Activated CD4-positive, alpha-beta T cell treated with anti-CD3 and anti-CD28 coated beads, Interleukin-10, Interleukin-2, amounts not matched to agents 100 ng/mL and 50 ng/mL, durations not matched to agents 16 hours and 8 hours (primary cell): ENCODE measurements around the gene STK26.
A peak's percentile ranks its signal among the peaks of the same experiment; 100 is the strongest.
"Not testable (repeated sequence)": the region's sequence is repeated elsewhere in the genome, so short reads cannot be mapped to it uniquely, and the experiment has no call there.

Source experiments
- DNase-seq: peaks from one replicate; pipeline ENCODE4 v3.0.0-alpha.2; 2020

Gene STK26

GRCh38 chrX:132022967-132023895 lies at the start of gene STK26:
STK26 (plus strand) TSS chrX:132023302; CDS start chrX:132023618, 316 bp downstream.
- peak; percentile 87 for DNase-seq

DNA sequence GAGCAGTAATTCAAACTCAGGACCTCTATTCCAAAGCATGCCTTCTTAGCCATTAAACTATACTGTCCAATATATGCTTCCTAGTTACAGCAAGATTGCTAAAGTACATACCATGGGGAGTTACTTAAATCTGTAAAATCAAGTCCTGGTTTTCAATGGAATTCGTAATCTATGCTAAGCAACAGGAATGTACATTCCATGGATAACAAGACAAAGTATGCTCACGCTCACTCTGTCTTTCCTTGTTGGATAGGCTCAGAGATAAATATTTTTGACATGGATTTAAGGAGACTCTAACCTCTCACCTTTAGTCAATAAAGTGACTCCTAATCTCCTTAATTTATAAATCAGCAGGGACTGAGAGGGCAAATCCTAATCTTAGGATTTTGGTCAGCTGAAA lies 47.3 kb upstream of the STK26 start:
- no peak for DNase-seq

GRCh38 chrX:131977619-131978018 lies 45.5 kb upstream of the STK26 start:
- peak; percentile 2 for DNase-seq

DNA sequence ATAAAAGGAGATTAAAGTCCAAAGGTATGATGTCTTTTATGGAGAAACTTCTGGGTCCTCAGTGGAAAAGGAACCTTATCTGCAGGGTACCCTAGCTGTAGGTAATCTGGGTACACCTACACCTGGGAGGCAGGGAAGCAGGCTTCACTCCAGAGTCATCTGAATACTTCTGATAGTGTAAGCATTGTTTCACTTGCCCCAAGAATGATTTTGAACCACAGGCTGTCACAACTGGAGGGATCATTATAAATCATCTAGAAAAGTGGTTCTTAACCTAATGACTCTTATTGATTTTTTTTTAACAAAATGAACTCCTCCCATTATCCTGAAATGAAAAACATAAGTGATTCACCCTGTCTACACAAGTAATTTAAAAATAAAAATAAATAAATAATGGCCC lies 44.0 kb upstream of the STK26 start:
- DNase-seq: no peak

GRCh38 chrX:131985526-131986049 lies 37.5 kb upstream of the STK26 start:
- peak; percentile 4 for DNase-seq

DNA sequence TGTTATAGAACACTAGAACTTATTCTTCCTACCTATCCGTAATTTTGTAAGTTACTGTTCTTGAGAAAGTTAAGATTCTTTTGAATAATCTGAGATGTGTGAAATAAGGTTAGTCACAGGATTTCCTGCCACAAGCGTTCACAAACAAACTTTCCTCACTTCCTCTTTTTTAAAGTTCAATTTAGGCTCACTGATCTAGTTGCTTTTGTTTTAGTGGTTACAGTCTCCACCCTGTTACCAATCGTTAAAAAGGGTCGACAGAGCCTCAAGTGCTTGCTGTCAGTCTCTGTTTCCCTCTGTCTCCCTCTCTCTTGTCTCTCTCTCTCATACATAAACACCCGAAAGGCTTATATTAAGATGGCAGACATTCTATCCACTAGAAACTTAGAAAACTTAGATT lies 35.9 kb upstream of the STK26 start:
- peak; percentile 63 for DNase-seq

DNA sequence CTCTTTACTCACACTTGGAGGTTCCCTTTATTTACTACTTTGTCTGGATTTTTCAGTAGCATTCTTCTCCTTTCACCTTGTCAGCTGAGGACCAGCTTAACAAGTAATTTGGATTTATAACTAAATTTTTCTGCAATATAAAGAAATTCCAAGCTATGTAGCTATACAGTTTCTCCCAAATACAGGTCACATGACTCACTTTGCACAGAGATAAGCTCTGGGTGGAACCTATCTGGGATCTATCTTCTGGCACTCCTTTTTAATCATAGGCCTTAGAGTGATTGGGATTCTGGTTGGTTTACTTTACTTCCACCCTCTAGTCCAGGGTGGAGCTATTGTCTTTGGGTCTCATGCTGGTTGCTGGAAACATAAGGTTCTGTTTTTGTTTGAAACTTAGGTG lies 34.9 kb upstream of the STK26 start:
- no peak for DNase-seq

- peak; percentile 38 for DNase-seq
Observed at GRCh38 chrX:132001127-132001526, 22.0 kb upstream of the STK26 start.

DNA sequence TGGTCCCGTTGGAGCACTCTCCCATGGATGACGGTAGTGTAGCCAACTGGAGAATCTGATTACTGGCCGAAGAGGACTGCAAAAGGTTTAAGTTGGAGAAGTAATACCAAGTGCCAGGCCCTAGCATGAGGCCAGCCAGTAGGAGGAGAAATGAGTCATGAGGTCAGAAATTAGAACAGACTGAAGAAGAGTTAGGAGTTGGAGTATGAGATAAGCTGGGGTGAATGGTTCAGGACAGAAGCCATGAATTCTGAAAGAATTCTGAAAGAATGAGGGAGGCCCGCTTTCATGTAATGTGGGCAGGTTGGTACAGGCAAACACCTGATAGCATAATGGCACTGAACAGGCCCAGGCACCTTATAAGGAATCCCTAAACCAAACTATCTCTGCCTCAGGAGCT lies 18.4 kb upstream of the STK26 start:
- no peak for DNase-seq

- no peak for DNase-seq
Observed at GRCh38 chrX:132009350-132009749, 13.8 kb upstream of the STK26 start.

GRCh38 chrX:132010213-132010612 lies 12.9 kb upstream of the STK26 start:
- DNase-seq: not testable (repeated sequence)

- DNase-seq: no peak
Observed at GRCh38 chrX:132015875-132016274, 7.2 kb upstream of the STK26 start.

GRCh38 chrX:132016628-132017430 lies 6.3 kb upstream of the STK26 start:
- DNase-seq: no peak

GRCh38 chrX:132017431-132018185 lies 5.5 kb upstream of the STK26 start:
- peak; percentile 15 for DNase-seq

DNA sequence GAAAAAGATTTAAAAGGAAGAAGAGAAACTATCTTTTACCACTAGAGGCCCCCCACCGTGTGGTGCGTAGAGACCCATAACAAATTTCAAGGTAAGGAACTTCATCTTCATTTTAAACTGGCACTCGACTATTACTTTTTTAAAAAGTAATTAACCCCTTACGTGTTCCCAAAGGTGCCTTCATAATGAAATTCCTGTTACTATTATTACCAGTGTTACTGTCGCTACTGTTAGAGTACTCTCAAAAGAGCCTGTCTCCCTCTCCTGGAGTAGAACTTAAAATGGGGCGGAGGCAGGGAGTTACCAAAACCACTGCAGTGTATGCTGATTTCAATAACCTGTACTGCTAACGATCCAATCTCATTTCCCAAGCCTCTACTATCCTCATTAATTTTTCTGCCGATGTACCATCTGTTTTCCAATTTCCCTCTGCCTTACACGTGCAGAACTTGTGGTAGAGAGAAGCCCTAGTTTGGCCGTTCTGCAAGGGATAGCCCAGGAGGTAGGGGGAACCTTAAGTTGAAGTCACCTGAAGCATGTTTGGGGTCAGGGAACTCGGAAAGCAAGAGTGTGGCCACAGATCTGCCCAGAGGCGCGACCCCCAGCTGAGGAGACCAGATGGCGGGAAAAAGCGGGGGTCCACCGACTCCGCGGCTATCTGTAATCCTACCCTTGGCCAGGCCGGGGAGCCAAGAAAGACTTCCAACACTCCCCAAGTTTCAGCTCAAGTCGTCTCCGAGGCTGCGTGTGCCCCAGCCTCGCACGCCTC lies 720 bp upstream of the STK26 start:
- DNase-seq: peak; percentile 24

DNA sequence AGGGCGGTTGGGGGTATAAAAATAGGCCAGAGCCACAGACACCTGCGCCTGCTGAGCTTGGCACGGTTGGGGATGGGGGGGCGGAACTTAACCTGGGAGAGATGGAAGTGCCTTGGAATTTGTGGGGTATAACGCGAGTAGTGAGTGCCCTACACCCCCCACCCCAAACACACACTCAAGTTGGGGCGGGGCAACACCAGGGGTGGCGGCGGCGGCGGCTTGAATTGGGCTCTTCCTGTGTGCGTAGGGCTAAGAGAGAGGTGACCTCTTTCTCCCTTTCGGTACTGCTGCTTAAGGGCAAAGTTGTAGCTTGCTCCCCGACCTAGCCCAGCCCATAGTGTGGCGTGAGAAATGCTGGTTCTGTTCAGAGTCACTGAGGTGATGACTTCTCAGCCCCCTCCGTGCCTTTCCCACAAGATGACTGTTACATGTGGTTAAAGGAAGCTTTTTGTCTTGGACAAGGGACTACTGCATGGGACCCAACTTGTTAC lies 839 bp downstream of the STK26 start:
- peak; percentile 70 for DNase-seq

DNA sequence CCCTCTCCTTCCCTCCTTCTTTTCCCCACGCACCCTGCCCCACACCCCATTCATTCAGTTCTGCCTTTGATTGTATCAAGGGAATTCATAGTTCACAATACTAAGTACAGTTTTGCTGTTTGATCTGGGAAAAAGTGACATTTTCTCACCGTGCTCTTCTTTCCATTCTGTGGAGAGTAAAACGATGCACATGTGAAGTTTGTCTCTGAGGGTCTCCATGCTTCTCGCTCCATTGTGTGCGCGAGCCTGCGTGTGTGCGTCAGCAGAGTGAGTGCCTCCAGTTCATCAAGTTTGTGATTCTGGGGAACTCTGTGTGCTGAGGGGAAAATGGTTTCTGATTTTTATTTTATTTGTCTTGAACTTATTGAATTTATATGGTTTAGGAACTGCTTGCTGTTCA lies 1.9 kb downstream of the STK26 start:
- no peak for DNase-seq

DNA sequence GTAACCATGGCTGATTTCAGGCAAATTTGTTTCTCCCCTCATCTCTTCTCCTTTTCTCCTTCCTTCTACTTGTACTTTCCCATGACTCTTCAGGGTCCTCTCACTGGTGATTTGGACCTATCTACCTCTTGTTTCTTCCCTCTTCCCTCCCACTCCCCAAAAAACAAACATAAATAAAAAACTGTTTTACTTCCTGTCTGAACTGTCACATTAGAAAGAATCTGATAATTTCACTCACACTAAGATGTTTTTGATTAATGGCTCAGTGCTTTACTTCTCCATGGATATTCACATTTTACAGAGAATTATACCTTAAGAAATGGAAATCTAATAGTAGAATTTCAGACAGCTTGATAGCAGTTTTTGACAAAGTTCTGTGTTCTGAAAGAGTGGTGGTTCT lies 7.2 kb downstream of the STK26 start:
- DNase-seq: no peak

DNA sequence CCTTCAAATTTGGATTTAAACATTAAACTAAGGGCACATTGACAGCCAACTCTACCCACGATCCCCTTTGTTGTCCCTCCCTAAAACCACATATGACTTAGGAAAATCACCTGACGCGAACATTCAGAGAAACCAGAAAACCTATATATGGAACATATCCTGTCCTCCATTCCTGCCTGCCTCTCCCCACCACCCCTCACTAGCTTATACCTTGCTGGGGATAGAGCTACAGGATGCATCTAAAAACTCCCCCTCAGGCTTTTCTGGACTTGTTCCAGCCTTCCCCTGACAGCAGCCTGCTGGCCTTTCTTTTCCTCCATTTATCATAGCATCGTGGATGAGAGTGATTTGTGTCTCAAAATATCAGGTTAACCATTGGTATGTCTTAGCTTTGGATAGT lies 8.8 kb downstream of the STK26 start:
- DNase-seq: no peak

DNA sequence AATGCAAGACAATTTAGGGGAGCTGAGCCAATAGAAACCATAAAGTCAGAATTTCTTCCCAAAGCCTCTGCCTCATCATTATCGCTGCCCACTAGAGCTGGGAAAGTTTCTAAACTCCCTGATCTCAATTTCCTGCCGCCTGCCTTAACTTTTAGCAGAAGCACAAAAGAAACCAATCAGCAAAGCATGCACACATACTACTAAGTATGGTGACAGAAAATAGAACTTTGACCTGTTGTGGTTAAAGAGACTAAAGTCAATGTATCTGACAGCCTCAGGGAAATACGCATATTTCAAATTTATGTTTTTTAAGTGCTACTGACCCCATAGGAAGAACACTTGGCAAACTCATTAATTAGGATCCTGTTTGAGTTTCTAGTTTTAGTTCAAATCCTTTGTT lies 10.1 kb downstream of the STK26 start:
- no peak for DNase-seq

GRCh38 chrX:132034648-132035047 lies 11.5 kb downstream of the STK26 start:
- DNase-seq: no peak

GRCh38 chrX:132037479-132037993 lies 14.4 kb downstream of the STK26 start:
- DNase-seq: no peak
